DND-41 (cell line): ENCODE results near the gene CLDN10.

Experiments used
- EZH2 ChIP-seq: IDR thresholded peaks from 3 replicates; pipeline ENCODE4 v1.6.1; 2012; ENCODE audit warnings: borderline replicate concordance, low read depth, mild to moderate bottlenecking, moderate library complexity, low read length, inconsistent platforms; ENCODE audit not compliant: severe bottlenecking
- TF ChIP-seq, protein P1 (sequence below): IDR thresholded peaks from 2 replicates; pipeline ENCODE4 v1.5.1; 2012; ENCODE audit warnings: borderline replicate concordance, low read length, moderate library complexity, mild to moderate bottlenecking; ENCODE audit not compliant: poor library complexity, severe bottlenecking; ENCODE audit errors: extremely low read depth

DNA sequence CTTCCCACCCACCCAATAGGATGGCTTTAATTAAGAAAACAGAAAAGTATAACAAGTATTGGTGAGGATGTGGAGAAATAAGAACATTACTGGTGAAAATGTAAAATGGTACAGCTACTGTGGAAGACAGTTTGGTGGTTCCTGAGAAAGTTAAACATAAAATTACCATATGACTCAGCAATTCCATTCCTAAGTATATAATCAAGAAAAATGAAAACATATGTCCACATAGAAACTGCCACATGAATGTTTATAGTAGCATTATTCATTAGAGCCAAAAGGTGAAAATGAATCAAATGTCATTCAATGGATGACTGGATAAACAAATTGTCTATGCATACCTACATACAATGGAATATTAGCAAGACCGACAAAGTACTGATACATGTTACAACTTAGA lies 75.1 kb downstream of the CLDN10 start:
- TF ChIP-seq, protein P1, sequence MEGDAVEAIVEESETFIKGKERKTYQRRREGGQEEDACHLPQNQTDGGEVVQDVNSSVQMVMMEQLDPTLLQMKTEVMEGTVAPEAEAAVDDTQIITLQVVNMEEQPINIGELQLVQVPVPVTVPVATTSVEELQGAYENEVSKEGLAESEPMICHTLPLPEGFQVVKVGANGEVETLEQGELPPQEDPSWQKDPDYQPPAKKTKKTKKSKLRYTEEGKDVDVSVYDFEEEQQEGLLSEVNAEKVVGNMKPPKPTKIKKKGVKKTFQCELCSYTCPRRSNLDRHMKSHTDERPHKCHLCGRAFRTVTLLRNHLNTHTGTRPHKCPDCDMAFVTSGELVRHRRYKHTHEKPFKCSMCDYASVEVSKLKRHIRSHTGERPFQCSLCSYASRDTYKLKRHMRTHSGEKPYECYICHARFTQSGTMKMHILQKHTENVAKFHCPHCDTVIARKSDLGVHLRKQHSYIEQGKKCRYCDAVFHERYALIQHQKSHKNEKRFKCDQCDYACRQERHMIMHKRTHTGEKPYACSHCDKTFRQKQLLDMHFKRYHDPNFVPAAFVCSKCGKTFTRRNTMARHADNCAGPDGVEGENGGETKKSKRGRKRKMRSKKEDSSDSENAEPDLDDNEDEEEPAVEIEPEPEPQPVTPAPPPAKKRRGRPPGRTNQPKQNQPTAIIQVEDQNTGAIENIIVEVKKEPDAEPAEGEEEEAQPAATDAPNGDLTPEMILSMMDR = no peak
- no peak for TF ChIP-seq EZH2
